GM10847 (cell line): ENCODE results near the gene SPDEF.

ENCODE experiments used
- POLR2A ChIP-seq: IDR thresholded peaks from 2 replicates; pipeline ENCODE4 v1.6.1; 2011; ENCODE audit not compliant: insufficient read length; ENCODE audit errors: extremely low read depth

The SPDEF gene

DNA sequence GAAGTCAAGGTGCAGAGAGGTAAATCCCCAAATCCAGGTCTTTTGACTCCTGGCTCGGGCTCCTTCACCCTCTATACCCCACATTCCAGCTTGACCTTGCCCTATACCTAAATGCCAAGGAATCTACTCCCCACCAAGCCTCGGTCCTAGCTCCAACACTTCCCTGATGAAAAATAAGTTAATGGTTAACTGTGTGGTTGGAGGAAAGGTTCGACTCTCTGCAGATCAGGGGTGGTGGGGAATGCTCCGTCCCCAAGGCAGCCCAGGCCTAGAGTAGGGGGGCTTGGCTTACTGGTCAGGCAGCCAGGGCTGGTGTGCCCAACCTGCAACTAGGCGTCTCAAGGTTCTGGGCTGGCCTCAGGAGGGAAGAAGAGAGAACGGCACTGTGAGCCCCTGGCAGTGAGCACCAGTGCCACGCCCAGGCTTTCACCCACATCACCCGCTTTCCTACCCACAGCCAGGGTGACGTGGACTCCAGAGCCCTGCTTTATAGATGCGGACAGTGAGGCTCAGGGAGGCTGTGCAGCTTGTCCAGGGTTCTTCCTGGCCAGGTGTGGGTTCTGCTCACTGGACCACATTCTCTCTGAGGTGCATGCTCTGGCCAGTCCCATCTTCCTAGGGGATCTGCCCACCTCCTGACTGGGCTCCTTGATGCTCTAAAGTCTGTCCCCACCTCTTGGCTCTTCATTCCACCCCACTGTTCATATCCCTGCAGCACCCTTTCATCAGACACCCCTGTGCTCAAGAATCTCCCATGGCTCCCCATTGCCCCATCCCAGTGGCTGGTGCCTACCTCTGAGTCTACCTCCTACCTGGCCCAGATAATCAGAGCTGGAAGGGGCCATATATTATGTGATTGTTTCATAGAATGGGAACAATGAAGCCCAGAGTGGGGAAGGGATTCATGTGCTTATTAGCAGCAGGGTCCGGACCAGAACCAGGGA, 8.2 kb downstream of the SPDEF start:
- no peak for TF ChIP-seq POLR2A

DNA sequence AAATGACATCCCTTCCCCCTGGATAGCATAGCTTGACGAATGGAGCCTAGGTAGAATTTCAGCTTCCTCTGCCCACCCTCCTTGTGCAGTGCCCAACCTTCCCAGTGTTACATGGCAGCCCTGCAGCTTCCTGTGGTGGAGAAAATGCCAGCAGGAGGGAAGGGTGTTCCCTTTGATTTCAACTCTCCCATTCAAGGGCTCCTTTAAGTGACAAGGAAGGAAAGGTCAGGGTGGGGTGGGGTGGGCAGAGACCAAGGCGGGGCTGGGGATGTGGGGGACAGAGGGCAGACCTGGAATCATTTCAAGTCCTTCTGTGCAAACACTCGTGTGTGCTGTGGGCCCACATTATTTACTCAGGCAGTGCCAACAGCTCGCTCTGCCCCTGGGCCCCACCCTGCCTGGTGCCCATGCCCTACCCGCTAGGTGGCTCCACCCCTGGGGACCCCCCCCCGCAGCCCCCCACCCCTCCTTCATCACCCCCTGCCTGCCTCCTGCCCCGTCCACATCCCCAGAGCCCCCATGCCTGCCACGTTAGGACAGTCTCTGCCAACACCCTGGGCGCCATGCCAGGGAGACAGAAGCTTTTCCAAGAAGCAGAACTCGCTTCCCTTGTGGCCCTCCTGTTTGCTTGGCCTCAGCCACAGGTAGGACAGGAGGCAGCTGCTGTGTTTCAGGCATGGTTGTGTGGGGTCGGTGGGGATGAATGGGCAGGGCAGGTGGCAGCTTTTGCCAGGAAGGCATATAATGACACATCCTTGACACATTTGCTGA, 9.4 kb downstream of the SPDEF start:
- TF ChIP-seq POLR2A, result no peak

GRCh38 chr6:34544776-34545471, 11.2 kb downstream of the SPDEF start:
- no peak for TF ChIP-seq POLR2A

- TF ChIP-seq POLR2A, result no peak
These were observed 12.0 kb downstream of the SPDEF start for GRCh38 chr6:34544052-34544604.

DNA sequence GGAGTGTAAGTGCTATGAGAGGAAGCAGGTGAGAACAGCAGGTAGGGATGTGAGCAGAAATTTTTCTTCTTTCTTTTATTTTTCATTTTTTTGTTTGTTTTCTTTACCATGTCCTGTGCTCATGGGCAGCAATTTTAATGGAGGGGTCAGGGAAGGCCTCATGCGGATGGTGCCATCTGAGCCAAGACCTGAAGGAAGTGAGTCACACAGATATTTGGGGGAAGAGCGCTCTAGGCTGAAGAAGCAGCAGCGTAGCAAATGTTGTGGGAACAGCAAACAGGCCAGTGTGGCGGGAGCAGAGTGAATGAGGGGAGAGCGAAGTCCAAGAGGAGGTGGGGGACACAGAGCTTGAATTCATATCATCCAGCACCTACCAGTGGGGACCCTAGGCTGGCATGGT, 12.7 kb downstream of the SPDEF start:
- no peak for TF ChIP-seq POLR2A

DNA sequence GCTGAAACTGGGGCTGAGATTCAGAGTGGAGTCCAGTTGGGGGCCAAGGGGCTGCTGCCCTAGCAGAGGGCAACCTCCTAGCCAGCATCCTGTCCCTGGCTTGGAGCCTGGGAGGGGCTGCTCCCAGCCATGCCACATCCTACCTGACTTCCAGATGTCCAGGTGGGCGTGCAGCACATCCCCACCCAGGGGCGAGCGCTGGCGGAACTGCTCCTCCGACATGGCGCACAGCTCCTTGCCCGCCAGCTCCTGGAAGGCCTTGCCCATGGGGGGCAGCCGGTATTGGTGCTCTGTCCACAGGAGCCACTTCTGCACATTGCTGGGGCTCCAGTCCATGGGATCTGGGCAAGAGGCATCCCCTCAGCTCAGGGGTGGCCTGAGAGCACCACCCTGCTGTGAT, 15.3 kb downstream of the SPDEF start:
- TF ChIP-seq POLR2A, result no peak

DNA sequence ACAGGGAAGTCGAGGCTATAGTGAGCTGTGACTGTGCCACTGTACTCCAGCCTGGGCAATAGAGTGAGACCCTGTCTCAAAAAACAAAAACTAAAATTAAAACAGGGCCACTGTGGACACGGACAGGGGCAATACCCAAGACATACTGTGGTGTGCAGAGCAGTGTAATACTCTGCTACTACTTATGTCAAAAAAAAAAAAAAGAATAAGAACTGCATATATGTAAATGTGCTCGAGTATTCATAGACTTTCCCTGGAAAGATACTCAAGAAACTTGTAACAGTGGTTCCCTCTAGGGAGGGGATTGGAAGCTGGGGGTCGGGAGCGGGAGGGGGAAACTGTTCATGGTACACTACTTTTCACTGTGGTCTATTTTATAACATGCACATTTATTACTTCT, 15.9 kb downstream of the SPDEF start:
- no peak for TF ChIP-seq POLR2A

- TF ChIP-seq POLR2A, result no peak
These were observed 16.9 kb downstream of the SPDEF start for GRCh38 chr6:34539181-34539580.

DNA sequence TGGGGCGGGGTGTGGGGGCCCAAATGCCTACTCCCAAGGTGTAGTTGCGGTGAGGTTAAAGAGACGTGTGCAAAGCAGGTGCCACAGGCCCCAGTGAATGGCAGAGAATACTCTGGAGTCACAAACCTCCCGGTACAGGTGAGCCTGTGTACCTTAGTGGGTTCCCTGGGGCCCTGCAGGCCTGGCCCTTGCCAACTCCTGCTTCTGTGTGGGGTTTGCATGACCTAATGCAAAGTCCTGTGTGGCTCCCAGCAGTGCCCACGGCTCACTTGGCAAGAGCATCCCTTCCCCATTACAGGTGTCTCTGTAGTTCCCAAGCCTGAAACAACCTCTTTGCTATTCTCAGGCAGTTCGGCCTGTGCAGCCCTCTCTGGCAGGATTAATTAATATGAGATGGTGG, 17.5 kb downstream of the SPDEF start:
- TF ChIP-seq POLR2A, result no peak

DNA sequence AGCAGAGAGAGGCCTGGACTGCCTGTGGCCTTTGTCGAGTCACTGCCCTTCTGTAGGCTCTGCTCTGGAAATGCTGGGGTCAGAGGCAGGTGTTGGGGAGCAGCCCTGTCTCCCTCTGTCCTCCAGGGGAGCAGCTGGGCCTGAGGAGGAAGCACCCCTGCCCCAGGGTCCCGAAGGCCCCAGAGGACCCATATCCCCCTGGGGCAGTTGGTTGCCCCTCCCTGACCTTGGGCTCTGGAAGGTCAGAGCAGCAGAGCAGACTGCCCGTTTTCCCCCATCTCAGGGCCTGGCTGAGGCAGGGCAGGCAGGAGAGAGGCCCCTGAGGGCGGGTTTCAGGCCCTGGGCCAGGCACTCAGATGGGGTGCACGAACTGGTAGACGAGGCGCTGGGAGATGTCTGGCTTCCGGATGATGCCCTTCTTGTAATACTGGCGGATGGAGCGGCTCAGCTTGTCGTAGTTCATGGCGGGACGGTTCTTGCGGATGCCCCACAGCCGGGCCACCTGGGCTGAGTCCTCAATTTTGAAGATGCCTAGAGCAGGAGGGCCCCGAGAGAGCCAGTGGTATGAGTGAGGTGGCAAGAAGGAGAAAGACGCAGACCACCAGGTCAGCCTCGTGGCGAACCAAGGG, 18.1 kb downstream of the SPDEF start:
- TF ChIP-seq POLR2A, result no peak

DNA sequence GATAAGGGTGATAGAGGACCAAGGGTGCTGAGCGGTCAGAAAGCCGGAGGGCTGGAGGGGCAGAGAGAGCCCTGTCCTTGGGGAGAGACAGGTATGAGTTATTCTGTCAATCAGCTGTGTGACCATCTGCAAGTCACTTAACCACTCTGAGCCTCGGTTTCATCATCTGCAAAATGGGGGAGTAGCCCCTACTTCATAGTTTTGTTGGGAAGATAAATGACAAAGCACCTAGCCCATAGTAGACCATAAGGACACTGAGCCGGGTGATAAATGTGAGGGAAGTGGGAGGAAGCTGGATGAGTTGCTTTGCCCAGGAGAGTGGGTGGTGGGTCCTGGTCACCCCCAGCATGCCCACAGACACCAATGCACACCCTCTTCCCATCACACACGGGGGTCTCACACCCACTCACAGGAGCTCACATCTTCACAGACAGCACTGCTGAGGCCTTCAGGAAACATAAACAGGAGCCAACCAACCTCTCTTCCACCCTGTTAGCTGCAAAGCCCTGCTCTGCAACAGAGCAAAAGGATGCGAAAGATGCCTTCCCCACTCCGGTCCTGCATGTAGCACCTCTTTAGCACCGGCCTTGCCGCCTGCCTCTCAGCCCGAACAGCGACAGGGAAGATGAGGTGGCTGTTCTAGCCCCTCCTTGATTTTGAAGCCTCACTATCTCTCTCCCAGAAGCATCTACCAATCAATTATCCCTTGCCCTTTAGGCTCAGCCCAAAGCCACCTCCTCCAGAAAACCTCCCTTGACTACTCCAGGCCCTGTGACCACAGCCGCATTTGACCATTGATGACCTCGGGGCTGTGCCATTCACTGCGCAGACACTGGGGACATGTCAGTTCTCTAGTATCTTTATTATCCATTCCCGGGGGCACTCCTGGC, 18.9 kb downstream of the SPDEF start:
- no peak for TF ChIP-seq POLR2A

DNA sequence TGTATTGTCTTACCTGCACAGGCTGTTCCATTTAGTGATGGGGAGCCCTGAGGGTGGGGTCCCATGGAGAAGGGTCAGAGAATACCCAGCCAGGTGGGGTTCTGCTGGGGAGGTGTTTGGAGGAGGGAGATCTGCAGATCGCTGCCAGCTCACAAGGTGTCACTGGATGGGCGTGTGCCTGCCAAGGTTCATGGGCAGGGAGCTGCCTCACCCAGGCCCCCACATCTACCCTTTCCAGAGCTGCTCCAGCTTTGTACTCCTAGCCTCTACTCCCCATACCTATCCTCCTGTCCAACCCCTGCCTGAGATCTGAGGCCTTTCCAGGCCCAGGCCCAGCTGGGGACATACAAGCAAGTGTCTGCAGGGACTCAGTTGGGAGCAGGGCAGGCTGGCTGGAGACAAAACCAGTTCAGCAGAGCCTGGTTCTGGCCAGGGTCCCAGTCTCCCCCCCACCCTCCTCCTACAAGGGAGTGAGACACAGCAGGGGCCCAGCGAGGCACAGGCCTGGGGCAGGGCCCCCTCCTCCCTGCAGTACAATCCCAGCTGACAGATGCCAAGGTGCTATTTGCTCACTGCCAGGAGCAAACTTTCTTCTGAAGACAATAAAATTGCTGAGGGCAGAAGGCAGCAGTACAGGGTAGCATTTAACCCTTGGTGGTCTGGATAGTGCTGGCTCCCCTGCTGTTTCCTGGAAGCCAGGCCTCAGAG, 19.7 kb downstream of the SPDEF start:
- no peak for TF ChIP-seq POLR2A

DNA sequence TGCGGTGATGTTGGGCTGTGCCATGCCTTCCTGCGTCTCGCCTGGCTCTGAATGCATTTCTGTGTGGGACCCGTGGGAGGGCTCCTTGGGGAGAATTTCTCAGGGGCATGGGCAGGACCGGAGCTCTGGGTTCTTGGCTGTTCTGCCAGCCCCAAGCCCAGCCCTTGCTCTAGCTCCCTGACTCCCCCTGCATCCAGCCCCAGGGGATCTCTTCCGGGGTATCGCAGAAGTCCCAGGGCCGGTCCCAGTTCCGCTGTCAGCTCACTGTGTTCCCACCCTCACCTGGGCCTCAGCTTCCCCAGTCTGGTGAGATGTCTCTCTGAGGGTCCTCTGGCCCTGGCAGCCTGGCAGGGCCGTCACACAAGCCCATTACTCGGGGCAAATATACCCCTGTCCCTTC, 20.5 kb downstream of the SPDEF start:
- TF ChIP-seq POLR2A, result no peak

GRCh38 chr6:34535199-34535598, 20.9 kb downstream of the SPDEF start:
- TF ChIP-seq POLR2A, result no peak

- no peak for TF ChIP-seq POLR2A
These were observed 21.5 kb downstream of the SPDEF start for GRCh38 chr6:34534656-34535055.
